Neural cell (in vitro differentiated cells): Measurements from ENCODE around the gene RNF169. TPM values are rescaled to one million over a fixed set of nuclear protein-coding genes. Genes with fewer than 3 reads are reported as not detected.

Experiments used
- H2AFZ ChIP-seq: fragments of 200-600, 300-800 bp; sonication (generic), shearing (Covaris generic); 2 replicates; pipeline ENCODE4 v1.6.0; 2014; ENCODE audit warnings: low read depth, mild to moderate bottlenecking, antibody characterized with exemption, low read length, moderate library complexity
- H3F3A ChIP-seq: fragments of 200-600 bp; shearing (Covaris generic); 2 replicates; pipeline ENCODE4 v1.6.1; 2016; ENCODE audit warnings: mild to moderate bottlenecking, moderate library complexity, mixed read lengths, antibody characterized with exemption, low read length; ENCODE audit not compliant: insufficient read depth, poor library complexity, severe bottlenecking
- H3K27ac ChIP-seq: fragments of 200-600, 300-800 bp; sonication (generic), shearing (Covaris generic); 2 replicates; pipeline ENCODE4 v1.5.1; 2014; ENCODE audit warnings: mild to moderate bottlenecking, low read length, moderate library complexity
- H3K27me3 ChIP-seq: fragments of 300-800, 200-600 bp; sonication (generic), shearing (Covaris generic); 2 replicates; pipeline ENCODE4 v1.6.0; 2014; ENCODE audit warnings: mild to moderate bottlenecking, low read depth, low read length, moderate library complexity; ENCODE audit not compliant: insufficient read depth
- H3K36me3 ChIP-seq: fragments of 300-800, 200-600 bp; sonication (generic), shearing (Covaris generic); 2 replicates; pipeline ENCODE4 v1.5.1; 2014; ENCODE audit warnings: mild to moderate bottlenecking, antibody characterized with exemption, low read length, moderate library complexity; ENCODE audit not compliant: insufficient read depth
- H3K4me2 ChIP-seq: fragments of 300-800, 200-600 bp; sonication (generic), shearing (Covaris generic); 2 replicates; pipeline ENCODE4 v1.6.0; 2014; ENCODE audit warnings: mild to moderate bottlenecking, low read length
- H3K4me3 ChIP-seq: fragments of 300-800, 200-600 bp; sonication (generic), shearing (Covaris generic); 2 replicates; pipeline ENCODE4 v1.5.1; 2014; ENCODE audit warnings: mild to moderate bottlenecking, low read length, moderate library complexity
- H3K79me2 ChIP-seq: fragments of 200-600 bp; shearing (Covaris generic); replicated peaks from 2 replicates; pipeline ENCODE4 v1.6.0; 2014; ENCODE audit warnings: mild to moderate bottlenecking, low read length, moderate library complexity; ENCODE audit not compliant: insufficient read depth
- H3K9ac ChIP-seq: fragments of 300-800, 200-600 bp; sonication (generic), shearing (Covaris generic); 2 replicates; pipeline ENCODE4 v1.6.1; 2016; ENCODE audit warnings: mild to moderate bottlenecking, low read length, mixed read lengths
- H3K9me2 ChIP-seq: fragments of 200-600 bp; shearing (Covaris generic); 2 replicates; pipeline ENCODE4 v1.6.1; 2016; ENCODE audit warnings: mild to moderate bottlenecking, low read length, mixed read lengths; ENCODE audit not compliant: insufficient read depth
- H3K9me3 ChIP-seq: fragments of 200-600, 300-800 bp; sonication (generic), shearing (Covaris generic); 2 replicates; pipeline ENCODE4 v1.6.1; 2016; ENCODE audit warnings: mild to moderate bottlenecking, mixed run types, low read length, moderate library complexity, mixed read lengths
- H4K20me1 ChIP-seq: fragments of 200-600 bp; shearing (Covaris generic); 2 replicates; pipeline ENCODE4 v1.6.1; 2016; ENCODE audit warnings: mild to moderate bottlenecking, mixed run types; ENCODE audit not compliant: insufficient read depth
- CTCF ChIP-seq: fragments of 450-650 bp; IDR thresholded peaks from 2 replicates; pipeline ENCODE4 v1.5.1; 2014; ENCODE audit warnings: antibody characterized with exemption, mild to moderate bottlenecking, moderate library complexity; ENCODE audit not compliant: poor library complexity, severe bottlenecking
- EP300 ChIP-seq: fragments of 450-650 bp; conservative IDR thresholded peaks from 2 replicates; pipeline ENCODE4 v1.6.1; 2014; ENCODE audit warnings: antibody characterized with exemption, mild to moderate bottlenecking, moderate library complexity; ENCODE audit not compliant: poor library complexity, severe bottlenecking
- EZH2 ChIP-seq: fragments of 200-600, 300-800 bp; shearing (Covaris generic), sonication (generic); IDR thresholded peaks from 2 replicates; pipeline ENCODE4 v1.6.1; 2014; ENCODE audit warnings: antibody characterized with exemption, low read length, borderline replicate concordance, mild to moderate bottlenecking; ENCODE audit not compliant: insufficient read depth, poor library complexity, severe bottlenecking
- MXI1 ChIP-seq: fragments of 450-650 bp; conservative IDR thresholded peaks from 2 replicates; pipeline ENCODE4 v1.6.1; 2014; ENCODE audit warnings: antibody characterized with exemption, mild to moderate bottlenecking; ENCODE audit not compliant: poor library complexity, severe bottlenecking
- POLR2AphosphoS5 ChIP-seq: IDR thresholded peaks from 2 replicates; pipeline ENCODE4 v1.6.1; 2012
- RAD21 ChIP-seq: fragments of 450-650 bp; conservative IDR thresholded peaks from 2 replicates; pipeline ENCODE4 v1.6.1; 2014; ENCODE audit warnings: antibody characterized with exemption, mild to moderate bottlenecking, moderate library complexity
- REST ChIP-seq: IDR thresholded peaks from 2 replicates; pipeline ENCODE4 v1.6.1; 2012; ENCODE audit warnings: borderline replicate concordance
- SMC3 ChIP-seq: fragments of 450-650 bp; conservative IDR thresholded peaks from 2 replicates; pipeline ENCODE4 v1.6.1; 2014; ENCODE audit warnings: antibody characterized with exemption, mild to moderate bottlenecking, moderate library complexity; ENCODE audit not compliant: poor library complexity
- TAF1 ChIP-seq: IDR thresholded peaks from 2 replicates; pipeline ENCODE4 v1.6.1; 2012; ENCODE audit warnings: low read depth
- polyA plus RNA-seq: library from polyadenylated mRNA; depleted of rRNA; stranded (reverse); fragments of >200 nt; gene quantifications from 2 replicates; pipeline ENCODE4 v1.2.3, GENCODE V29; 2014

Gene RNF169
- polyA plus RNA-seq, 1 donor from 2014 or later: 10.6 TPM

GRCh38 chr11:74734559-74734925 is 14.1 kb upstream of the RNF169 start:
- Histone ChIP-seq H3K27me3 (peaks cover 31% of the 10 kb centered on the region), H3K9ac (no peak overlapping the region), H3K36me3 (no peaks in the 10 kb centered on the region), H3K9me3 (no peaks in the 10 kb centered on the region), H2AFZ (no peak overlapping the region), H3K4me2 (no peak overlapping the region), H3K4me3 (no peak overlapping the region), H3K27ac (no peak overlapping the region), H4K20me1 (no peaks in the 10 kb centered on the region), H3F3A (no peaks in the 10 kb centered on the region), H3K9me2 (no peaks in the 10 kb centered on the region), H3K79me2 (no peaks in the 10 kb centered on the region)
- TF ChIP-seq REST (no peak), POLR2AphosphoS5 (no peak), TAF1 (no peak)

- no peak overlapping the region for H2AFZ ChIP-seq
- no peaks in the 10 kb centered on the region for H3K36me3 ChIP-seq
- no peaks in the 10 kb centered on the region for H3K9me2 ChIP-seq
- peaks cover 22% of the 10 kb centered on the region for H3K27me3 ChIP-seq
- H3K27ac ChIP-seq: no peak overlapping the region
- H3K4me2 ChIP-seq: no peak overlapping the region
- no peaks in the 10 kb centered on the region for H3K79me2 ChIP-seq
- H3K9ac ChIP-seq: no peak overlapping the region
- H4K20me1 ChIP-seq: no peaks in the 10 kb centered on the region
- no peak overlapping the region for H3K4me3 ChIP-seq
- H3F3A ChIP-seq: no peaks in the 10 kb centered on the region
- TF ChIP-seq EP300: no peak
- TF ChIP-seq REST: no peak
- TF ChIP-seq RAD21: no peak
- no peak for TF ChIP-seq SMC3
- no peak for TF ChIP-seq CTCF
- no peak for TF ChIP-seq TAF1
- no peak for TF ChIP-seq EZH2
- TF ChIP-seq MXI1: no peak
- TF ChIP-seq POLR2AphosphoS5: no peak
- no peaks in the 10 kb centered on the region for H3K9me3 ChIP-seq
These were observed 13.2 kb upstream of the RNF169 start for GRCh38 chr11:74735365-74735928.
